Activated naive CD8-positive, alpha-beta T cell treated with anti-CD3 and anti-CD28 coated beads, Interleukin-2, amount 50 U/mL, for 16 hours (primary cell): ENCODE data around the gene SRF.
"Not testable (repeated sequence)": the region's sequence is repeated elsewhere in the genome, so short reads cannot be mapped to it uniquely, and the experiment has no call there.

Source experiments
- DNase-seq: peaks from one replicate; pipeline ENCODE4 v3.0.0-alpha.2; 2020; ENCODE audit warnings: low read depth, low spot score

SRF gene

GRCh38 chr6:43170931-43171706 lies at the start of gene SRF:
SRF (plus strand) TSS chr6:43171269; CDS start chr6:43171657, 388 bp downstream.
- DNase-seq: peak; percentile 97

DNA sequence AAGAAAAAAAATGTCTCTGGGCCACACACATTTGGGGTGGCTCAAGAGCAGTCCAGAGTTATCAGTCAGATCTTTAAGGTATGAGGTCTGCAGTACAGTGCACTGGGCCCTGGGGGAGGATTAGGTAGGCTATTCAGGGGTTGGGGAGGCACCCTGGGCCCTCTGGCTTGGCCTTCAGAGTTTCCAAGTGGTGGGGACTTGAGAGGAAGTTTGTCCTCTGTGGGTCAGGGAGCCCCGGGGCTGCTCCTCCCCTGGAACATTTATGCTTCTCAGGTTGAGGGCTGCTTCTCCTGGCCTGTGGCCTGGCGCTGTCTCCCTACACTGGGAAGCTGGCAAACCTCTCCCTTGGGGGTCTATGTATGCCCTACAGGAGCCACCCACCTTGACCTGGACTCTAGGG lies 48.9 kb upstream of the SRF start:
- no peak for DNase-seq

- DNase-seq: no peak
Observed at GRCh38 chr6:43123461-43124314, 47.4 kb upstream of the SRF start.

GRCh38 chr6:43124481-43124880 lies 46.6 kb upstream of the SRF start:
- DNase-seq: no peak

DNA sequence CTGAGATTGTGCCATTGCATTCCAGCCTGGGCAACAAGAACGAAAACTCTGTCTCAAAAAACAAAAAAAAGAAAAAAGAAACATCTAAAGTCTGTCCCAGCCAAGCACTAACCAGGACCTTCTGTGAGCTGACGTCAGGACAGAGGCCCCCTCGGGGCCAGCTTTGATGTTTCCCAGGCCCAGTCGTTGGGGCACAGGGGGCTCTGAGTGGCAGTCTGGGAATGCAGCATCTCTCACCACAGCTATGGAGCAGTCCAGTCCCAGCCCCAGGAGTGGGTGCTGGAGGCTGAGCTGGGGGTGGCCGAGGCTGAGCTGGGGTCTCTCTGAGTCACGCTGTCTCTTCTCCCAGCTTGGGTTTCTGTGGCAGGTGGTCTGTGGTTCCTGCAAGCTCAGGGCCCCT lies 46.0 kb upstream of the SRF start:
- DNase-seq: no peak

DNA sequence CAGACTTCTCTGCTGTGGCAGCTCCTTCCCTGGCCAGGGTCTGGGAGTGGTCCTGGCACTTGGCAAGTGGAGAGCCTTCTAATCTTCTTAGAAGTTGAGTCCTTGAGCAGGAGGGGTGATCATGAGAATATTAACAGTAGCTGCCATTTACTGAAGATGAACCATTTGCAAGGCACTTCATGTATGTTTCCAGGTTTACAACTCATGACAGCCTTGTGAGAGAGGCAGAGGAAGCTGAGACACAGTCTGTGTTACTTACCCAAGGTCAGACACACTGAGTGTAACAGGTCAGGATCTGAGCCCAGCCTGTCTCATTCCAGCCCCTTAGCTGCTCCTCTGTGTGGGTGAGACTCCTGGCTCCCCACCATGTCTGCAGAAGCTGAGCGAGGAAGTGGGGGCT lies 45.5 kb upstream of the SRF start:
- no peak for DNase-seq

DNA sequence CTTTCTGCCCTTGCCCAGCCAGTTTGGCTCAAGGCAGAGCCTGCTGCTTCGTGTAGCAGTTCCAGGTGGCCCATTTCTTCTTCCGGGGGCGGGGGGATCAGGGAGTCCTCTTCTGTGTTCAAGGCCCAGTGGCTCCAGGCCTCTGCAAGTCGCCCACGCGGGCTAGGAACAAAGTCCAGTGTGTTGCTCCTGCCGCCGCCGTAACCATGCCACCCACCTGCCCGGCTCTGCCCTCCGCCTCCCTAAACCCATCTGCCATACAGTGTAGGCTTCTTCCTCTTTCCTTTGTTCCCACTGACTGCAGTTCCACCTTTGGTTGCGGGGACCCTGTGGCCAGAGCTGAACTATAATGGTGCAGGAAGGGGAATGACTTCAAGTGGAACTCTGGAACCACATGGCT lies 43.9 kb upstream of the SRF start:
- DNase-seq: no peak

- no peak for DNase-seq
Observed at GRCh38 chr6:43127877-43128276, 43.2 kb upstream of the SRF start.

DNA sequence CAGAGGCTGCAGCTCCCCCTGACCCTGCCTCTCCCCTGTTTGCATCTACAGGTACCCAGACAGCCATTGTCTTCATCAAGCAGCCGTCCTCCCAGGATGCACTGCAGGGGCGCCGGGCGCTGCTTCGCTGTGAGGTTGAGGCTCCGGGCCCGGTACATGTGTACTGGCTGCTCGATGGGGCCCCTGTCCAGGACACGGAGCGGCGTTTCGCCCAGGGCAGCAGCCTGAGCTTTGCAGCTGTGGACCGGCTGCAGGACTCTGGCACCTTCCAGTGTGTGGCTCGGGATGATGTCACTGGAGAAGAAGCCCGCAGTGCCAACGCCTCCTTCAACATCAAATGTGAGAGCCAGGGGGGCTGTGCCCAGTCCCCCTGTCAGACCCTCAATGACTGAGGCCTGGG lies 42.1 kb upstream of the SRF start:
- no peak for DNase-seq

- no peak for DNase-seq
Observed at GRCh38 chr6:43129434-43130194, 41.5 kb upstream of the SRF start.

GRCh38 chr6:43130429-43130828 lies 40.6 kb upstream of the SRF start:
- DNase-seq: no peak

DNA sequence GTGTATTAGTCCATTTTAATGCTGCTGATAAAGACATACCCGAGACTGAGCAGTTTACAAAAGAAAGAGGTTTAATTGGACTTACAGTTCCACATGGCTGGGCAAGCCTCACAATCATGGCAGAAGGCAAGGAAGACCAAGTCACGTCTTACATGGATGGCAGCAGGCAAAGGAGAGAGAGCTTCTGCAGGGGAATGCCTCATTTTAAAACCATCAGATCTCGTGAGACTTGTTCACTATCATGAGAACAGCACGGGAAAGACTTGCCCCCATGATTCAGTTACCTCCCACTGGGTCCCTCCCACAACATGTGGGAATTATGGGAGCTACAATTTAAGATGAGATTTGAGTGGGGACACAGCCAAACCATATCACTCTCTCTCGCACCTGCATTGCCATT lies 39.7 kb upstream of the SRF start:
- not testable (repeated sequence) for DNase-seq

DNA sequence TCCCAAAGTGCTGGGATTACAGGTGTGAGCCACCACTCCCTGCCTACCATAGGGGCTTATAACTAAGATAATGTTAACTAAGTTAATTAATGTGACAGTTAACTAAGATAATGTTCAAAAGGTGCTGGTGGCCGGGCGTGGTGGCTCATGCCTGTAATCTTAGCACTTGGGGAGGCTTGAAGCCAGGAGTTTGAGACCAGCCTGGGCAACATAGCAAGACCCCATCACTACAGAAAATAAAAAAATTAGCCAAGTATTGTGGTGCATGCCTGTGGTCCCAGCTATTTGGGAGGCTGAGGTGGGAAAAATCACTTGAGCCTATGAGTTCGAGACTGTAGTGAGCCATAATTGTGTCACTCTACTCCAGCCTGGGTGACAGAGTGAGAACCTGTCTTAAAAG lies 32.8 kb upstream of the SRF start:
- no peak for DNase-seq

DNA sequence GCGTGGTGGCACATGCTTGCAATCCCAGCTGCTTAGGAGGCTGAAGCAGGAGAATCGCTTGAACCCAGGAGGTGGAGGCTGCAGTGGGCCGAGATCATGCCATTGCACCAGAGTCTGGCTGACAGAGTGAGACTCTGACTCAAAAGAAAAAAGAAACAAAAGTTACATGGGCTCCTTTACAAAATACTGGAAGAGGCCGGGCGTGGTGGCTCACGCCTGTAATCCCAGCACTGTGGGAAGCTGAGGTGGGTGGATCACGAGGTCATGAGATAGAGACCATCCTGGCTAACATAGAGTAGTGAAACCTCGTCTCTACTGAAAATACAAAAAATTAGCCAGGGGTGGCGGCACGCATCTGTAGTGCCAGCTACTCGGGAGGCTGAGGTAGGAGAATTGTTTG lies 31.1 kb upstream of the SRF start:
- not testable (repeated sequence) for DNase-seq

DNA sequence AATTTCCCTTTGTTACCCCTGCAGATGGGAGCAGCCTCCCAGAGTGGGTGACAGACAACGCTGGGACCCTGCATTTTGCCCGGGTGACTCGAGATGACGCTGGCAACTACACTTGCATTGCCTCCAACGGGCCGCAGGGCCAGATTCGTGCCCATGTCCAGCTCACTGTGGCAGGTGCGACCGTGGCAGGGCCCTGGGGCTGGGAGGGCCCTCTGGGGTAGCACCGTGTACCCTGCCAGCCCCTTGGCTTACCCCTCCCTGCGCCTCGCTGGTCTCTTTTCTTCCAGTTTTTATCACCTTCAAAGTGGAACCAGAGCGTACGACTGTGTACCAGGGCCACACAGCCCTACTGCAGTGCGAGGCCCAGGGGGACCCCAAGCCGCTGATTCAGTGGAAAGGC lies 29.4 kb upstream of the SRF start:
- DNase-seq: no peak

- peak; percentile 27 for DNase-seq
Observed at GRCh38 chr6:43142101-43142500, 29.0 kb upstream of the SRF start.

- peak; percentile 73 for DNase-seq
Observed at GRCh38 chr6:43143235-43144128, 27.6 kb upstream of the SRF start.

DNA sequence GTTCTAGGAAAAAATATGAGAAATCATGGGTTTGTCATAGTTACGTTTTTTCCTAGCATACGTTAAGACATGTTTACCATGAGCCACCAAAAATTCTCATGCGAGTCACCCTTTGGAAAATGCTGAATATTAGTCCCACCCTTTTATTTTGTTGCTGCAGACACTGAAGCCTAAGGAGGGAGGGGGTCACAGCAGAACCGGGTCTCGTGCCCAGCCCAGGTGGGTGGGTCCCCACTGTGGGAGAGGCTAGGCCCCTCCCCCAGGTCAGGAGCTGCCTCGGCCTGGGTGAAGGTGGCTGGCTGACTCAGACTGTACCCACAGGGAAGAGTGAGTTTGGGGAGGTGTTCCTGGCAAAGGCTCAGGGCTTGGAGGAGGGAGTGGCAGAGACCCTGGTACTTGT lies 26.2 kb upstream of the SRF start:
- no peak for DNase-seq

GRCh38 chr6:43146261-43146660 lies 24.8 kb upstream of the SRF start:
- DNase-seq: no peak

DNA sequence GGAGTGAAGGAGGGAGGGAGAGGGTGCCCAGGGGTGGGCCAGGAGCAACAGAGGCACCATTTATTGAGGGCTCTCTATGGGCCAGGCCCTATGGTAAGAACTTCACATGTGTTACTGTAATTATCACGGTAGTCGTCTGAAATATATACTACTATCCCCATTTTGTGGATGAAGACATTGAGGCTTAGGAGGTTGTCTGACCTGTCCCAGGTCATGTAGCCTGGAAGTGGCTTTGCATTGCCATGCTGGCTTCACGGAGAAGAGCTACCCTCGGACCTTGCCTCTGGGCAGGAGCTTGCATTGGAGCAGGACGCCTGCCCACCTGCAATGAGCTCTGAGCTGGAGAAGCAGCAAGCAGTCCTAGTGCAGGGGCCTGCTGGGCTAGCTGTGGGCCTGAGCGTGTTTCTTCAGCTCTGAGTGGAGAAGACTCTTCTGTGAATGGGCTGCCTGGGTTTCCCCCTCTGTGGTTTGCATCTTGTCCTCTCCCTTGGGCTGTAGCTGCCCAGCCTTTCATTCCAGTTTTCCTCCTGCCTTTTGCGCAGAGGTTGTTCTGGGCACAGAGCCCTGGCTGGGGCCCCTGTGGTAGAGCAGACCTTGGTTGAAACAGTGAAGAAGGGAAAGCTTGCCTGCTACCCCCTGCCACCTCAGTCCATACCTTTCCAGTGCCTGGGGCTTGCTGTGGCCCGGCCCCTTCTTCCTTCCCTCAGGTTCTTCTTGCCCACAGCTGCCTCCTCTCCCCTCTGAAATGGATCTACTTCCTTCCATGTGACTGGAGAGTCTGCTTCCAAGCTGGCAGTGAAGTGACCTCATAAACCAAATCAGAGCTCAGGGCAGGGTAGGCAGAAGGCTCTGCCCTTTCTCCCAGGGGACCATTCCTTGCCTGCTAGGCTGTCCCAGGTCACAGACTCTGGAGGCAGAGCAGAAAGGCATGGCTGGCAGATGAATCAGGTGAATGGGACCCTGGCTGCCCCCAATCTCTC lies 24.1 kb upstream of the SRF start:
- no peak for DNase-seq
